ENCODE data around the gene RNASEH2A.

DNA sequence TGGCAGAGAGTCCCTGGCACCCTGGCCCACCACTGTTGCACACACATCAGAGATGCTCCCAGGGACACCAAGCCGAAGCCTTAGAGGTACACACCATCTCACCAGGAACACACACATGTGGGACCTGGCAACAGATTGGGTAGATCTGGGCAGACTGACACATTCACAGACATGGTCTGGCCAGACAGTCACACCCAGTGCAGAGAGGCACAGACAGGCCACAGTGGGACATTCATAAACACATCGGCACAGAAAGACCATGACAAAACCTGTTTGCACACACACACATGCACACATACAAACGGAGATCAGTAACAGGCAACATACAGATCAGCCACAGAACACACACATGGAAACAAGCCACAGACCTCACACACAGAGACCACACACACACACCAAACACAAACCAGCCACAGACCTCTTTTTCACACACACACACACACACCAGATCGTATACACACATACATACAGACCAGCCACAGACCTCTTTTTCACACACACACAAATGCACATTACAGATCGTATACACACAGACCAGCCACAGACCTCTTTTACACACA is 21.4 kb upstream of the RNASEH2A start:
- TF ChIP-seq, protein P1, sequence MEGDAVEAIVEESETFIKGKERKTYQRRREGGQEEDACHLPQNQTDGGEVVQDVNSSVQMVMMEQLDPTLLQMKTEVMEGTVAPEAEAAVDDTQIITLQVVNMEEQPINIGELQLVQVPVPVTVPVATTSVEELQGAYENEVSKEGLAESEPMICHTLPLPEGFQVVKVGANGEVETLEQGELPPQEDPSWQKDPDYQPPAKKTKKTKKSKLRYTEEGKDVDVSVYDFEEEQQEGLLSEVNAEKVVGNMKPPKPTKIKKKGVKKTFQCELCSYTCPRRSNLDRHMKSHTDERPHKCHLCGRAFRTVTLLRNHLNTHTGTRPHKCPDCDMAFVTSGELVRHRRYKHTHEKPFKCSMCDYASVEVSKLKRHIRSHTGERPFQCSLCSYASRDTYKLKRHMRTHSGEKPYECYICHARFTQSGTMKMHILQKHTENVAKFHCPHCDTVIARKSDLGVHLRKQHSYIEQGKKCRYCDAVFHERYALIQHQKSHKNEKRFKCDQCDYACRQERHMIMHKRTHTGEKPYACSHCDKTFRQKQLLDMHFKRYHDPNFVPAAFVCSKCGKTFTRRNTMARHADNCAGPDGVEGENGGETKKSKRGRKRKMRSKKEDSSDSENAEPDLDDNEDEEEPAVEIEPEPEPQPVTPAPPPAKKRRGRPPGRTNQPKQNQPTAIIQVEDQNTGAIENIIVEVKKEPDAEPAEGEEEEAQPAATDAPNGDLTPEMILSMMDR (IDR thresholded peaks at IDR 0.05), result no peak
- TF ChIP-seq POLR2A (IDR thresholded peaks at IDR 0.05), result no peak

Data from heart left ventricle (tissue), 13 donors.